NCI-H2081 treated with DMSO at 0.1 percent for 48 hours (cell line): ENCODE data around the gene TCF12.
A peak's percentile ranks its signal among the peaks of the same experiment; 100 is the strongest.

Experiments used
- DNase-seq: peaks from one replicate; lab custom pipeline; 2025; lab: John Stamatoyannopoulos, UW

The TCF12 gene

GRCh38 chr15:57255751-57256341, 337.4 kb downstream of the TCF12 start:
- no peak for DNase-seq

GRCh38 chr15:57256939-57257338, 338.5 kb downstream of the TCF12 start:
- no peak for DNase-seq

DNA sequence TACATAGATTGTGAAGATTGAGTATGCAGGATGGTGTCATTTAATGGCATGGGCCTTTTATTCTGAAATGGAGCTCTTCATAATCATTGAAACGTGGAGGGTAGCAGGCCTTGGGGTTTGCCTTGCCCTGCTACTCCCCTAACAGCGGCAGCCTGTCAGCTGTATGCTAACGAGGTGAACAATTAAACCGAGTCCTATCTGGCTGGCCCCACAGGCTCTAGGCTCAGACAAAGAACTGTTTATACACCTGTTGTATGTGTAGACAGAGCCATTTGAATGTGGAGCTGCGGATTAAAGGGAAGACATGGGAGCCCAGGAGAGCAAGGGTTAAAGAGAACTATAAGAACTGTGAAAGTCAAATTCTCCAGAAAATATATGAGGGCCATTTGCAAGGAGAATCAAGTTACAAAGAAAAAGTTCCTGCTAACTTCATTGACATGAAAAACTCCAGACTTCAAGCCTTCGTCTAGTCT, 341.2 kb downstream of the TCF12 start:
- peak; percentile 95 for DNase-seq

GRCh38 chr15:57263520-57263919, 345.1 kb downstream of the TCF12 start:
- no peak for DNase-seq

DNA sequence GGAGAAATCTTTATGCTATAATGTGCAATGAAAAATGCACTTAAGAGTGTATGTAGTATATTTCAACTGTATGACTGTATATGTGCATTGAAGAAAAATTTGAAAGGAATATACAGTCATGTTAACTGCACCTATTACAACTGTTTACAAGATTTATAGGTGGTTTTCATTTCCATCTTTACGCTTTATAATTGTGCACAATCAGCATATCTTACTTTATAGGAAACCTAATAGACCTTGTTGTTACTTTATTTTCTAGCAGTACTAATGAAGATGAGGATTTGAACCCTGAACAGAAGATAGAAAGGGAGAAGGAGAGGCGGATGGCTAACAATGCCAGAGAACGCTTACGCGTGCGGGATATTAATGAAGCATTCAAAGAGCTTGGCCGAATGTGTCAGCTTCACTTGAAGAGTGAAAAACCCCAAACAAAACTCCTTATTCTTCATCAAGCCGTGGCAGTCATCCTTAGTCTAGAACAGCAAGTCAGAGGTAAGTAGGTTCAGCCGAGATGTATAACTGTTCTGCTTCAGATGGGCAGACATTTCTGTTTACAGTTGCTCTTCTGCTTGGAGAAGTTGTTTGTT, 354.4 kb downstream of the TCF12 start:
- DNase-seq = no peak

- DNase-seq = no peak
Measured at GRCh38 chr15:57273402-57273801, 355.0 kb downstream of the TCF12 start.

GRCh38 chr15:57278439-57278838, 360.0 kb downstream of the TCF12 start:
- no peak for DNase-seq

- DNase-seq = no peak
Measured at GRCh38 chr15:57280464-57280863, 362.0 kb downstream of the TCF12 start.

DNA sequence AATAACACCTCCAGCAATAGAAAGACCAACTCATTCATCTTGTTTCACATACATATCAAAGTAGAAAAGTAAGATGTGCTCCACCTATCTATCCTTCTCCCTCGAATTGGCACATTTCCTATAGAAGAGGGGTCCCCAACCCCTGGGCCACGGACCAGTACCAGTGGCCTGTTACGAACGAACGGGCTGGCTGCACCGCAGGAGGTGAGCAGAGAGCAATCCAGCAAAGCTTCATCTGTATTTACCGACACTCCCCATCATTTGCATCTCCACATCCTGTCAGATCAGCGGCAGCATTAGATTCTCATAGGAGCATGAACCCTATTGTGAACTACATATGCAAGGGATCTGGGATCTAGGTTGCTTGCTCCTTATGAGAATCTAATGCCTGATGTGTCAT, 362.9 kb downstream of the TCF12 start:
- DNase-seq = no peak

- no peak for DNase-seq
Measured at GRCh38 chr15:57282686-57283085, 364.2 kb downstream of the TCF12 start.

- DNase-seq = no peak
Measured at GRCh38 chr15:57283774-57284503, 365.5 kb downstream of the TCF12 start.

DNA sequence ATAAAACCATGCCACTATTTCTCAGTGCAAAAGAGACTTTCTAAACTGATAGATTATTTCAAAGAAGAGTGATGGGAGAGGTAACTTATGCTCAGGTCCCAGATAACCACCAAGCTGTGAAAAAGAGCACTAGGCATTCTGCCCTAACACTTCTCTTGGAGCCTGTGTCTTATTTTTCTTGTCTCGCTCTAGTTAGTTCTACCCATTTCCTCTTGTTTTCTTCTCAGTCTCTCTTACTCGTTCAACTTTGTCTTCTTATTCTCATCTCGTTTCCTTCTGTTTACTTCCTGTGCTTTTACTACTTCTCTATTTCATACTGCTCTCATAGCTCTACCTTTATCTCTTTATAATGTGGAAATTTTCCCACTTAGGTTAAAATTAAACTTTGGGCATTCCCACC, 366.1 kb downstream of the TCF12 start:
- DNase-seq = no peak

- DNase-seq = no peak
Measured at GRCh38 chr15:57285386-57285785, 366.9 kb downstream of the TCF12 start.

- DNase-seq = no peak
Measured at GRCh38 chr15:57286446-57287122, 368.1 kb downstream of the TCF12 start.

- no peak for DNase-seq
Measured at GRCh38 chr15:57287123-57287521, 368.7 kb downstream of the TCF12 start.

DNA sequence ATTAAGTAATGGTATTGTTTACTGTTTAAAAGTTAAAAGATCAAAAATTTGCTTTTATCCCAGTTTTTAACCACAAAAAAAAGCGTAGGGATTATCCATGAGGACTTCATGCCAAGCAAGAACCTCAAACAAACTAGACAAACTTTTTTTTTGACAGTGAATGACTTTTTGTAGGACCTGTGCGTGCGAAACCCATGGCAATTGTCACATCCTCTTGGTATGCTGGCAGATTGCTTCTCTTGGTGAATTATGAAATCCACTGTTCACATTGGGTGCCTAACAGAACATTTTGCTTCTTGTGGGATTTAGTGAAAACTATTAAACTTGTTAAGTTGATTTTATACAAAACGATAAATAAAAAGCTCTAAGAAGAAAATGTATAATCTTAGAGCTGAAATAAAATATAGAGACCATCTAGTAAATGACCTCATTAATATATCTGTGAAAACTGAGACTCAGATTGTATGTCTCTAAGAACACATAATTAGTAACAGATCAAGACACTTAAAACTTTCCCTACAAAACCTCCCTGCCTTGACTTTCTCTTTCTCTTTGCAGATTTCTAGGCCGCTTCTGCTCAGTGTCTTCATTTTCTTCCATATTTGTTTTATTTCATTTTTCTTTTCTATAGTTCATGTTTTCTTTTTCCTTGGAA, 370.6 kb downstream of the TCF12 start:
- no peak for DNase-seq

GRCh38 chr15:57290187-57290586, 371.7 kb downstream of the TCF12 start:
- DNase-seq = no peak

DNA sequence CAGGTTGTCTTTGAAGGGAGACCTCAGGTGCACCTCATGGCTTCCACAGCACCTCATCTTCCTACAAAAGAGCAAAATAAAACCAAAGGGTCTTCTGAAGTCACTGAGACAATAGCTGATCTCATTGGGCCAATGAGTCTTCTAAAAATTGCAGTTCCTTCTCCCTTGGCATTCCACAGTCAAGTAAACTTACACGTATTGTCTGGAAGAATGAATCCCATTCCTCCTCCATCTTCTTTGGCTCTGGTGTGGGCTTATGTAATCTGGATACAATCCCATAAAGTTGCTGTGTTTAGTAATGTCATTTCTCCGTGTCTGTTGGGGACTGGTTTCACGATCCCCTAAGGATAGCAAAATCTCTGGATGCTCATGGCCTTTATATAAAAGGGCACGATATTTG, 372.4 kb downstream of the TCF12 start:
- DNase-seq = no peak

- no peak for DNase-seq
Measured at GRCh38 chr15:57296473-57297162, 378.2 kb downstream of the TCF12 start.

DNA sequence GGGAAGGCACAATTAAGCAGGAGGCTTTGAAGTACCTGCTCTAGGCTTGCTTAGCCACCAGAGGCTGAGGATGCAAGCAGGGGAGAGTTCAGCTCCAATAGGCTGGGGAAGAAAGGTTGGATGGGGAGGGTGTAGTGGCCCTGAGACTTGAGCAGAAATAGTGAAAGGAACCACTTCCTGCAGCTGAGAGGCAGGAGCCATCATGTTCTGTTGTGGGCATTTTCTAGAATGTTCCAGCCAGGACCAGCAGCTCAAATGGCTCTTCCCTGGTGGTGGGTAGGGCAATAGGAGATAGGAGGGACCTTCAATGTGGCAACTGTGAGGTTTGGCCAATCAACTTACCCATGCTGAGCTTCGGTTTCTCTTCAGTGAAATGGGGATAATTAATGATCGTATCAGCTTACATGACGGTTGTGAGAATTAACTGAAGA, 378.7 kb downstream of the TCF12 start:
- DNase-seq = no peak

DNA sequence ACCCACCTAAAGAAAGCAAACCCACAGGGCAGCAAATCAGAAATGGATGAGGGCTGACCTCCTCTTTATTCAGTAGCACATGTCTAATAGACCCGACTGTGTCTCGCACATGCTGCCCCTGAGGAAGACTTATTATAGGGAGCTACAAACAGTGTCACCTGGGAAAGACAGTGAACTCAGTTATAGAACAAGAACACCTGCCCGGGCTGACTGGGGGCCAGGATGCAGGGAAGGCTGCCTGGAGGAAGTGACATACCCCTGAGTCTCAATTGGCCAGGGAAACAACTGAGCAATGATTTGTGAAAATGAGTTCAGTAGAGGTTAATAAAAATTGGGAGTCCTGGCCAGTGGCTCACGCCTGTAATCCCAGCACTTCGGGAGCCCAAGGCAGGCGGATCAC, 379.2 kb downstream of the TCF12 start:
- DNase-seq = no peak

- no peak for DNase-seq
Measured at GRCh38 chr15:57298204-57298603, 379.8 kb downstream of the TCF12 start.
